ENCODE measurements around the gene ADGRB2. TPM values are rescaled to one million over a fixed set of nuclear protein-coding genes. Genes with fewer than 3 reads are reported as not detected.

Gene ADGRB2
- total RNA-seq, 1 donor, result 5.8 TPM

- Histone ChIP-seq H3K36me3 (ENCODE audit: insufficient read depth, low read length) (peaks cover 4% of the 10 kb centered on the region), H3K27ac (ENCODE audit: low read depth, low read length) (no peak overlapping the region), H3K9me3 (ENCODE audit: low read depth, low read length) (no peaks in the 10 kb centered on the region), H3K4me3 (ENCODE audit: insufficient read depth, low read length) (no peak overlapping the region), H4K20me1 (ENCODE audit: insufficient read depth, low read length) (peaks cover 20% of the 10 kb centered on the region), H2AFZ (ENCODE audit: low read length) (no peak overlapping the region), H3K4me1 (ENCODE audit: insufficient read depth, low read length) (no peaks in the 10 kb centered on the region), H3K4me2 (ENCODE audit: insufficient read depth, low read length) (no peak overlapping the region), H3K79me2 (ENCODE audit: insufficient read depth, low read length) (no peaks in the 10 kb centered on the region), H3K27me3 (ENCODE audit: insufficient read depth, low read length) (no peaks in the 10 kb centered on the region)
- no peak for TF ChIP-seq CTCF (IDR thresholded peaks at IDR 0.05; ENCODE audit: extremely low read depth, low read depth, low read length)
- DNase-seq (ENCODE audit: insufficient read length, low spot score, missing footprints), result peak; percentile 82
Measured at GRCh38 chr1:31727195-31727594, 36.9 kb downstream of the ADGRB2 start.

GRCh38 chr1:31726715-31727114 lies 37.4 kb downstream of the ADGRB2 start:
- H3K4me1 ChIP-seq (ENCODE audit: insufficient read depth, low read length), result no peaks in the 10 kb centered on the region
- no peak overlapping the region for H3K27ac ChIP-seq (ENCODE audit: low read depth, low read length)
- TF ChIP-seq CTCF (IDR thresholded peaks at IDR 0.05; ENCODE audit: extremely low read depth, low read depth, low read length), result no peak
- H3K36me3 ChIP-seq (ENCODE audit: insufficient read depth, low read length), result peaks cover 4% of the 10 kb centered on the region
- DNase-seq (ENCODE audit: insufficient read length, low spot score, missing footprints), result peak; percentile 92
- H3K9me3 ChIP-seq (ENCODE audit: low read depth, low read length), result no peaks in the 10 kb centered on the region
- H3K27me3 ChIP-seq (ENCODE audit: insufficient read depth, low read length), result no peaks in the 10 kb centered on the region
- H3K79me2 ChIP-seq (ENCODE audit: insufficient read depth, low read length), result no peaks in the 10 kb centered on the region
- peaks cover 20% of the 10 kb centered on the region for H4K20me1 ChIP-seq (ENCODE audit: insufficient read depth, low read length)
- no peak overlapping the region for H3K4me2 ChIP-seq (ENCODE audit: insufficient read depth, low read length)
- H2AFZ ChIP-seq (ENCODE audit: low read length), result no peak overlapping the region
- H3K4me3 ChIP-seq (ENCODE audit: insufficient read depth, low read length), result no peak overlapping the region

- Histone ChIP-seq H3K27ac (ENCODE audit: low read depth, low read length) (no peak overlapping the region), H3K4me1 (ENCODE audit: insufficient read depth, low read length) (no peaks in the 10 kb centered on the region), H3K79me2 (ENCODE audit: insufficient read depth, low read length) (no peaks in the 10 kb centered on the region), H3K36me3 (ENCODE audit: insufficient read depth, low read length) (peaks cover 4% of the 10 kb centered on the region), H3K9me3 (ENCODE audit: low read depth, low read length) (no peaks in the 10 kb centered on the region), H3K4me2 (ENCODE audit: insufficient read depth, low read length) (no peak overlapping the region), H2AFZ (ENCODE audit: low read length) (no peak overlapping the region), H3K27me3 (ENCODE audit: insufficient read depth, low read length) (peaks cover 4% of the 10 kb centered on the region), H4K20me1 (ENCODE audit: insufficient read depth, low read length) (peaks cover 20% of the 10 kb centered on the region), H3K4me3 (ENCODE audit: insufficient read depth, low read length) (no peak overlapping the region)
- no peak for TF ChIP-seq CTCF (IDR thresholded peaks at IDR 0.05; ENCODE audit: extremely low read depth, low read depth, low read length)
- peak; percentile 77 for DNase-seq (ENCODE audit: insufficient read length, low spot score, missing footprints)
Measured at GRCh38 chr1:31725777-31726535, 38.2 kb downstream of the ADGRB2 start.

GRCh38 chr1:31725134-31725533 lies 39.0 kb downstream of the ADGRB2 start:
- Histone ChIP-seq H3K27ac (ENCODE audit: low read depth, low read length) (no peak overlapping the region), H3K79me2 (ENCODE audit: insufficient read depth, low read length) (no peaks in the 10 kb centered on the region), H3K4me3 (ENCODE audit: insufficient read depth, low read length) (no peak overlapping the region), H4K20me1 (ENCODE audit: insufficient read depth, low read length) (peaks cover 20% of the 10 kb centered on the region), H3K4me1 (ENCODE audit: insufficient read depth, low read length) (no peaks in the 10 kb centered on the region), H3K27me3 (ENCODE audit: insufficient read depth, low read length) (peaks cover 10% of the 10 kb centered on the region), H3K36me3 (ENCODE audit: insufficient read depth, low read length) (peaks cover under 1% of the 10 kb centered on the region), H3K4me2 (ENCODE audit: insufficient read depth, low read length) (no peak overlapping the region), H2AFZ (ENCODE audit: low read length) (no peak overlapping the region), H3K9me3 (ENCODE audit: low read depth, low read length) (no peaks in the 10 kb centered on the region)
- TF ChIP-seq CTCF (IDR thresholded peaks at IDR 0.05; ENCODE audit: extremely low read depth, low read depth, low read length), result no peak
- peak; percentile 87 for DNase-seq (ENCODE audit: insufficient read length, low spot score, missing footprints)

All from osteoblast (primary cell).